PFSK-1 (cell line): ENCODE data around the gene QSER1.

Experiments used
- FOXP2 ChIP-seq: optimal IDR thresholded peaks from 2 replicates; pipeline ENCODE3; 2011; ENCODE audit warnings: borderline replicate concordance, control low read depth, inconsistent platforms; ENCODE audit not compliant: insufficient read depth; ENCODE audit errors: extremely low read length, extremely low read depth
- POLR2AphosphoS5 ChIP-seq: IDR thresholded peaks from 2 replicates; pipeline ENCODE4 v1.6.1; 2012; ENCODE audit warnings: low read depth, mild to moderate bottlenecking, control low read depth, low read length, moderate library complexity
- REST ChIP-seq, 2 experiments: IDR thresholded peaks; 2 replicates each; pipeline versions ENCODE4 v1.6.1 to v1.8.0; 2011 to 2012; ENCODE audit warnings: low read depth in 2 of 2, low read length in 2 of 2, control low read depth in 1 of 2, inconsistent platforms in 1 of 2, mild to moderate bottlenecking in 1 of 2, moderate library complexity in 1 of 2; ENCODE audit not compliant: insufficient read depth in 1 of 2
- SIN3A ChIP-seq: IDR thresholded peaks from 2 replicates; pipeline ENCODE4 v1.6.1; 2012; ENCODE audit warnings: mild to moderate bottlenecking, low read length, moderate library complexity, borderline replicate concordance; ENCODE audit not compliant: insufficient read depth
- TAF1 ChIP-seq: IDR thresholded peaks from 2 replicates; pipeline ENCODE4 v1.6.1; 2012; ENCODE audit warnings: low read length, control low read depth, borderline replicate concordance; ENCODE audit not compliant: insufficient read depth

QSER1 gene

DNA sequence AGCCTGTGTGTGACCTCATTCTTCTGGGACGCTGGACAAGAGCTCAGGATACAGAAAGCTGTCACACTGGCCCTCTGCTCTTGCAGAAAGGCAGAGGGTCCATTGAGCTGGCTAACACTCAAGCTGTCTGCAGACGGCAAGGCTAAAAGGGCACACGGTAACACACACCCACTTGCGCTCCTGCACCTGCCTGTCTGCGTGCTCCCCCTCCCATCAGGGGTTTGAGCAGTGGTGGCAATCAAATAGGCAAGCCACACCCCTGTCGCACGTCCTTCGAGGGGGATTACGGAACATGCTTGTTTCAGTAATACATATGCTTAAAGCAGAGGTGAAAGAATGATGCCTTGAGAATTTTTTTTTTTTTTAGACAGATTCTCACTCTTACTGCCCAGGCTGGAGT, 7.1 kb upstream of the QSER1 start:
- TF ChIP-seq FOXP2 = no peak
- TF ChIP-seq REST (IDR thresholded peaks at IDR 0.05; ENCODE audit: insufficient read depth in 1 of 2, low read depth in 2 of 2, low read length in 2 of 2) = no peak
- TF ChIP-seq TAF1 = no peak

GRCh38 chr11:32886180-32886579, 6.4 kb upstream of the QSER1 start:
- TF ChIP-seq TAF1 = no peak
- no peak for TF ChIP-seq REST (IDR thresholded peaks at IDR 0.05; ENCODE audit: insufficient read depth in 1 of 2, low read depth in 2 of 2, low read length in 2 of 2)
- no peak for TF ChIP-seq FOXP2
- no peak for TF ChIP-seq SIN3A
- TF ChIP-seq POLR2AphosphoS5 = no peak

- no peak for TF ChIP-seq SIN3A
- no peak for TF ChIP-seq TAF1
- no peak for TF ChIP-seq REST (IDR thresholded peaks at IDR 0.05; ENCODE audit: insufficient read depth in 1 of 2, low read depth in 2 of 2, low read length in 2 of 2)
- no peak for TF ChIP-seq POLR2AphosphoS5
- TF ChIP-seq FOXP2 = no peak
Observed at GRCh38 chr11:32888805-32889204, 3.8 kb upstream of the QSER1 start.

DNA sequence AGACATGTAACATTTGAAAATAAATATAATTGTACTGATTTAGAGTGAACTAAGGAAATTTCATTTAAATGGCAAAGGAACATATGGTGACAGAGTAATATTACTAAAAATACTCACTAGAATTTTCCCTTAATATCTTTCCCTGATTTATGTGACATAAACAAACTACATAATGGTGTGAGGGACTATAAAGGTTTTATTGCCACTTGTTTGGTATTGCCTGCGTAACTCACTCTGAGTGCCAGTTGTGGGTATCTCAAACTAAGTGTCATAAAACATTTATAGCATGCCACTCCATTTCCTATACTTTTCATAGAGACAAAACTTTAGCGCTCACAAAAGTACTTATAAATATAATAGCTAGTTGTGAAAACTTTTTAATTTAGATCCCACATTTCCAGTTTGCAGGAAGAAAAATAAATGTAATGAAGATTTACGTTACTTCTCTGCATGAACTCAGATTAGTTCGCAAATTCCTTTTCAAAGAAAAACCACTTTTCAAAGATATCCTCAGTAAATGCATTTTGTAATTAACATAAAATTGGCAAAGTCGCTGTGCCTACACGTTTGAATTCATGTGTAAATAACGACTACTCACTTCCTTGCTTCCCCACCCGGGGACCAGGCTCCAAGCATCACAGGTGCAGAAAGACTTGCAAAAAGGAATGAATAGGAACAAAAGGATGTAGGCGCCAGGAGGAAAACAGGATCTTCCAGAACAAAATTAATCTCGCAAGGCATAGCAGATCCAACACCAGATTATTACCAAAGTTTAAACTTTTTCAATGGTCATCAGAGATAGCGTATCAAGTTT, 1.6 kb upstream of the QSER1 start:
- TF ChIP-seq FOXP2 (no peak), TAF1 (no peak), REST (IDR thresholded peaks at IDR 0.05; ENCODE audit: insufficient read depth in 1 of 2, low read depth in 2 of 2, low read length in 2 of 2) (no peak), SIN3A (no peak), POLR2AphosphoS5 (no peak)
